ENCODE data around the gene SYNE1.

SYNE1 gene

GRCh38 chr6:152441902-152442301 is 195.3 kb downstream of the SYNE1 start:
- H3K4me1 ChIP-seq (ENCODE audit: control insufficient read depth in 1 of 2, insufficient read depth in 1 of 2, low read depth in 1 of 2, low read length in 1 of 2) = no peaks in the 10 kb centered on the region
- no peak overlapping the region for H3K4me3 ChIP-seq (ENCODE audit: low read depth in 1 of 2, low read length in 1 of 2)
- H3K9me3 ChIP-seq = no peaks in the 10 kb centered on the region
- peaks cover 98% of the 10 kb centered on the region for H3K36me3 ChIP-seq
- H3K27ac ChIP-seq = no peak overlapping the region
- TF ChIP-seq, protein P1, sequence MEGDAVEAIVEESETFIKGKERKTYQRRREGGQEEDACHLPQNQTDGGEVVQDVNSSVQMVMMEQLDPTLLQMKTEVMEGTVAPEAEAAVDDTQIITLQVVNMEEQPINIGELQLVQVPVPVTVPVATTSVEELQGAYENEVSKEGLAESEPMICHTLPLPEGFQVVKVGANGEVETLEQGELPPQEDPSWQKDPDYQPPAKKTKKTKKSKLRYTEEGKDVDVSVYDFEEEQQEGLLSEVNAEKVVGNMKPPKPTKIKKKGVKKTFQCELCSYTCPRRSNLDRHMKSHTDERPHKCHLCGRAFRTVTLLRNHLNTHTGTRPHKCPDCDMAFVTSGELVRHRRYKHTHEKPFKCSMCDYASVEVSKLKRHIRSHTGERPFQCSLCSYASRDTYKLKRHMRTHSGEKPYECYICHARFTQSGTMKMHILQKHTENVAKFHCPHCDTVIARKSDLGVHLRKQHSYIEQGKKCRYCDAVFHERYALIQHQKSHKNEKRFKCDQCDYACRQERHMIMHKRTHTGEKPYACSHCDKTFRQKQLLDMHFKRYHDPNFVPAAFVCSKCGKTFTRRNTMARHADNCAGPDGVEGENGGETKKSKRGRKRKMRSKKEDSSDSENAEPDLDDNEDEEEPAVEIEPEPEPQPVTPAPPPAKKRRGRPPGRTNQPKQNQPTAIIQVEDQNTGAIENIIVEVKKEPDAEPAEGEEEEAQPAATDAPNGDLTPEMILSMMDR (IDR thresholded peaks at IDR 0.05) = no peak
- H3K27me3 ChIP-seq = no peaks in the 10 kb centered on the region

- Histone ChIP-seq H3K4me3 (ENCODE audit: low read depth in 1 of 2, low read length in 1 of 2) (no peak overlapping the region), H3K27ac (no peak overlapping the region), H3K4me1 (ENCODE audit: control insufficient read depth in 1 of 2, insufficient read depth in 1 of 2, low read depth in 1 of 2, low read length in 1 of 2) (no peaks in the 10 kb centered on the region), H3K36me3 (peaks cover 99% of the 10 kb centered on the region), H3K27me3 (no peaks in the 10 kb centered on the region), H3K9me3 (no peaks in the 10 kb centered on the region)
- TF ChIP-seq, protein P1 (IDR thresholded peaks at IDR 0.05) = no peak
These were observed 201.3 kb downstream of the SYNE1 start for GRCh38 chr6:152435816-152436215.

- TF ChIP-seq, protein P1 (IDR thresholded peaks at IDR 0.05) = no peak
- Histone ChIP-seq H3K4me1 (ENCODE audit: control insufficient read depth in 1 of 2, insufficient read depth in 1 of 2, low read depth in 1 of 2, low read length in 1 of 2) (no peaks in the 10 kb centered on the region), H3K27me3 (no peaks in the 10 kb centered on the region), H3K9me3 (no peaks in the 10 kb centered on the region), H3K36me3 (peaks cover 98% of the 10 kb centered on the region), H3K4me3 (ENCODE audit: low read depth in 1 of 2, low read length in 1 of 2) (no peak overlapping the region), H3K27ac (no peak overlapping the region)
These were observed 204.4 kb downstream of the SYNE1 start for GRCh38 chr6:152432758-152433157.

DNA sequence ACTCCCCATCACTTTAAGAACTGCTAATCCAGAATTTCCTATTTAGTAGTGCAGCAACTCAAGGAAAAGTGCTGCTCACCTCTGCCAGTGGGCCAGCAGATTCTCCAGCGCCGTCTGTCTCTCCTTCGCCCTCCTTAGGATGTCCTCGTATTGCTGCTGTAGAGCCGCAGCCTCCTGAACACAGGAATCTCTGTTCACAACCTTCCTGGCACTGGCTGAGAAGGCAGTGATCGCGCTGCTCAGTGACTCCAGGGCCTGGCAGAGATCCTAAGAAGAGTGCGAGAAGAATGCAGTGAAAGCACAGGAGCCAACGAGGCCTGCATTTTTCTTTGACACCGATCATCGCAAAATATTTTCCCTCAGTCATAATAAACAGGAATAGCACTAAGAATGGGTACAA is 209.0 kb downstream of the SYNE1 start:
- no peaks in the 10 kb centered on the region for H3K27me3 ChIP-seq
- H3K27ac ChIP-seq = no peak overlapping the region
- TF ChIP-seq, protein P1 (IDR thresholded peaks at IDR 0.05) = no peak
- H3K36me3 ChIP-seq = peaks cover 98% of the 10 kb centered on the region
- no peaks in the 10 kb centered on the region for H3K9me3 ChIP-seq
- H3K4me3 ChIP-seq (ENCODE audit: low read depth in 1 of 2, low read length in 1 of 2) = no peak overlapping the region
- no peaks in the 10 kb centered on the region for H3K4me1 ChIP-seq (ENCODE audit: control insufficient read depth in 1 of 2, insufficient read depth in 1 of 2, low read depth in 1 of 2, low read length in 1 of 2)

DNA sequence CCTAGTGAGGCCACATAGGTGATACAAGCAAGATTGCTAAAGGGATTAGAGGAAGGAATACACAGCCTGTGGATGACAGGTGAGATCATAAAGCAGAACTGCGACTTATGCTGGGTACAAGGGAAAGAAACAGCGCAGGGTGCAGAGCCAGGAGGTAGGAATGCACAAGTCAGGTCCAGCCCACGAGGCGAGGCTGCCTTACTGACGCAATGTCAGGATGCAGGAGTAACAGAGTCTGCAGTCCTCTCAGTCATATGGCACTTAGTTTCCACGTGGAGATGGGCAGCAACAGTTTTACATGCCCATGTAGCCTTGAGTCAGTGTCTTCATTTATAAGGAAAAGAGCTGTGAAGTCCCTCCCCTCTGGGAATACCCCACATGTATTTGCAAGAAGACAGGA is 210.9 kb downstream of the SYNE1 start:
- no peaks in the 10 kb centered on the region for H3K9me3 ChIP-seq
- no peaks in the 10 kb centered on the region for H3K4me1 ChIP-seq (ENCODE audit: control insufficient read depth in 1 of 2, insufficient read depth in 1 of 2, low read depth in 1 of 2, low read length in 1 of 2)
- peaks cover 90% of the 10 kb centered on the region for H3K36me3 ChIP-seq
- no peak overlapping the region for H3K4me3 ChIP-seq (ENCODE audit: low read depth in 1 of 2, low read length in 1 of 2)
- H3K27ac ChIP-seq = no peak overlapping the region
- H3K27me3 ChIP-seq = no peaks in the 10 kb centered on the region
- TF ChIP-seq, protein P1 (IDR thresholded peaks at IDR 0.05) = no peak

Measured in neutrophil (primary cell).